Glutamatergic neuron (in vitro differentiated cells): ENCODE data around the gene OR2M5. TPM values are rescaled to one million over a fixed set of nuclear protein-coding genes. Genes with fewer than 3 reads are reported as not detected.

Experiments used
- DNase-seq: peaks from one replicate; pipeline ENCODE4 v3.0.0; 2022
- H3K27ac Mint-ChIP-seq: one replicate; pipeline ENCODE4 v1.8.0; 2020; ENCODE audit warnings: mild to moderate bottlenecking, mixed read lengths, inconsistent platforms; ENCODE audit not compliant: unreplicated experiment
- H3K27me3 Mint-ChIP-seq: one replicate; pipeline ENCODE4 v1.8.0; 2020; ENCODE audit warnings: mild to moderate bottlenecking, moderate library complexity, mixed read lengths, inconsistent platforms; ENCODE audit not compliant: unreplicated experiment
- H3K36me3 Mint-ChIP-seq: one replicate; pipeline ENCODE4 v1.8.0; 2020; ENCODE audit warnings: mild to moderate bottlenecking, mixed read lengths, inconsistent platforms; ENCODE audit not compliant: unreplicated experiment
- H3K4me1 Mint-ChIP-seq: one replicate; pipeline ENCODE4 v1.8.0; 2020; ENCODE audit warnings: mild to moderate bottlenecking, low read depth, mixed read lengths, inconsistent platforms; ENCODE audit not compliant: unreplicated experiment
- H3K4me3 Mint-ChIP-seq: one replicate; pipeline ENCODE4 v1.8.0; 2020; ENCODE audit warnings: mild to moderate bottlenecking, mixed read lengths, inconsistent platforms; ENCODE audit not compliant: unreplicated experiment
- H3K9me3 Mint-ChIP-seq: one replicate; pipeline ENCODE4 v1.8.0; 2020; ENCODE audit warnings: mild to moderate bottlenecking, moderate library complexity, mixed read lengths, inconsistent platforms; ENCODE audit not compliant: unreplicated experiment
- CTCF ChIP-seq: fragments of 200-600 bp; sonication (generic); IDR thresholded peaks from one replicate; pipeline ENCODE4 v1.5.0; 2021; ENCODE audit not compliant: partially characterized antibody, unreplicated experiment
- long read RNA-seq: library from polyadenylated mRNA; unstranded; transcript quantifications from one replicate; pipeline ENCODE4 v2.0.0, GENCODE V29; 2020; ENCODE audit not compliant: unreplicated experiment
- total RNA-seq: library from RNA; stranded (reverse); fragmentation: NEBNext Ultra II Directional; extraction: Animal tissue kit (Norgen Biotek cat#: 25700); gene quantifications from one replicate; pipeline ENCODE4 v1.2.1, GENCODE V29; 2021; ENCODE audit not compliant: unreplicated experiment

OR2M5 gene
- total RNA-seq = not detected
- long read RNA-seq = 0 reads

- peaks cover 4% of the 10 kb centered on the region for H3K9me3 Mint-ChIP-seq
- no peak within 1 kb of the TSS for H3K4me3 Mint-ChIP-seq
- peaks cover 3% of the 10 kb centered on the region for H3K27me3 Mint-ChIP-seq
- no peak within 1 kb of the TSS for H3K27ac Mint-ChIP-seq
- no peak for TF ChIP-seq CTCF
- no peak for DNase-seq
- no peaks in the 10 kb centered on the region for H3K4me1 Mint-ChIP-seq
- H3K36me3 Mint-ChIP-seq = no peaks in the 10 kb centered on the region
These were observed at the start of gene OR2M5 for GRCh38 chr1:248144513-248145198. TSS of gene OR2M5 (plus strand) at chr1:248145148. CDS start at chr1:248145148, 0 bp downstream.

GRCh38 chr1:248098529-248098928 lies 46.4 kb upstream of the OR2M5 start:
- peaks cover 9% of the 10 kb centered on the region for H3K9me3 Mint-ChIP-seq
- H3K4me1 Mint-ChIP-seq = no peaks in the 10 kb centered on the region
- TF ChIP-seq CTCF = no peak
- no peak for DNase-seq
- H3K36me3 Mint-ChIP-seq = no peaks in the 10 kb centered on the region
- no peaks in the 10 kb centered on the region for H3K27me3 Mint-ChIP-seq
- H3K4me3 Mint-ChIP-seq = no peak overlapping the region
- H3K27ac Mint-ChIP-seq = no peak overlapping the region

GRCh38 chr1:248102847-248103246 lies 42.1 kb upstream of the OR2M5 start:
- TF ChIP-seq CTCF = no peak
- H3K4me1 Mint-ChIP-seq = no peaks in the 10 kb centered on the region
- no peak for DNase-seq
- peaks cover 9% of the 10 kb centered on the region for H3K9me3 Mint-ChIP-seq
- no peak overlapping the region for H3K27ac Mint-ChIP-seq
- no peak overlapping the region for H3K4me3 Mint-ChIP-seq
- H3K27me3 Mint-ChIP-seq = no peaks in the 10 kb centered on the region
- H3K36me3 Mint-ChIP-seq = peaks cover 6% of the 10 kb centered on the region

GRCh38 chr1:248111157-248111556 lies 33.8 kb upstream of the OR2M5 start:
- peaks cover 15% of the 10 kb centered on the region for H3K9me3 Mint-ChIP-seq
- H3K27ac Mint-ChIP-seq = no peak overlapping the region
- H3K27me3 Mint-ChIP-seq = peaks cover 2% of the 10 kb centered on the region
- H3K36me3 Mint-ChIP-seq = peaks cover 4% of the 10 kb centered on the region
- H3K4me3 Mint-ChIP-seq = no peak overlapping the region
- no peak for TF ChIP-seq CTCF
- no peak for DNase-seq
- no peaks in the 10 kb centered on the region for H3K4me1 Mint-ChIP-seq

- peaks cover 4% of the 10 kb centered on the region for H3K36me3 Mint-ChIP-seq
- H3K27me3 Mint-ChIP-seq = peaks cover 2% of the 10 kb centered on the region
- TF ChIP-seq CTCF = no peak
- no peak for DNase-seq
- no peaks in the 10 kb centered on the region for H3K4me1 Mint-ChIP-seq
- no peak overlapping the region for H3K27ac Mint-ChIP-seq
- peaks cover 13% of the 10 kb centered on the region for H3K9me3 Mint-ChIP-seq
- no peak overlapping the region for H3K4me3 Mint-ChIP-seq
These were observed 30.1 kb upstream of the OR2M5 start for GRCh38 chr1:248114890-248115289.
